Gastrocnemius medialis (tissue), 4 donors: ENCODE results near the gene PLA2G4F.

ENCODE experiments used
- POLR2A ChIP-seq, 2 donors: fragments of 450-650 bp; IDR thresholded peaks; one replicate each; pipeline ENCODE4 v1.6.1; 2017; ENCODE audit warnings: antibody characterized with exemption in 2 of 2, mild to moderate bottlenecking in 2 of 2, moderate library complexity in 2 of 2
- TF ChIP-seq, protein P1 (sequence below), 5 experiments: fragments of 450-650 bp in 3 of 5; fragments of 200-600 bp in 2 of 5; sonication (generic) in 2 of 5; IDR thresholded peaks in 4 of 5; conservative IDR thresholded peaks in 1 of 5; 1 replicate in 4 of 5; 2 replicates in 1 of 5; pipeline ENCODE4 v1.5.1; 2016 to 2019; ENCODE audit warnings: antibody characterized with exemption in 5 of 5, mild to moderate bottlenecking in 3 of 5, moderate library complexity in 3 of 5

DNA sequence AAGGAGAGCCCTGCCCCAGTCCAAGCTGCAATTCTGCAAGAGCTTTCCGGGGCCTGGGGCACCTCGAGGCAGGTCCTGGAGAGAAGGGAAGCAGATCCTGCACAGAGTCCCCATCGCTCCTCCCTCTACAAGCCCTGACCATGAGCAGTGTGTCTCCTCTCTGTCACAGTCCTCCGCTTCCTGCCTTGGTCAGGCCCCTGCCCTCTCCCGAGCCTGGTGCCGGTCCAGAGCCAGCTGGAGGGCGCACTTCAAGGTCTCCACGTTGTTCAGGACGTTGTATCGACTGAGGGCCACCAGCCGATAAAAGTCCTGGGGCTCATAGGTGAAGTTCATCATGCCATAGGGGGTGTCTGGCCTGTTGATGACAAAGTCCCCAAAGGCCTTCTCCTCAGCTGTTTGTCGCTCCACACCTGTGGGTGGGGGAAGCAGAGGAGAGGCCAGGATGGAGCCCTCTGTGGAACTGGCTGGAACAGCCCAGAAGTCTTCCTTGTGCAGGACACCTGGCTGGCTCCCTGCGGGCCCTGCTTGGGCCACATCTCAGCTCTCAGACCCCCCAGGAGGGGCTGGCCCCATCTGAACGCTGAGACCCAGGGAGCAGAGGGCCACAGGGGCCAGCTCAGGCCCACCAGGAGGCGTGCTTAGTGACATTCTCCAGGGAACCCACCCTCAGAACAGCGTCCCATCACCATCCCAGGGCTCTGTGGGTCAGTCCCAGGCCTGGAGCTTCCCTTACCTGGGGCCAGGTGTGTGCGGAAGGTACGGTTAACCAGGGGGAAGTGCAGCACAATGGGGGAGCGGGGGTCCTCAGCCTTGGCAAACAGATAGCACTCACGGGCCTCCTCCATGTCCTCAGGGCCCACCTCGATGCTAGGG, 14.4 kb downstream of the PLA2G4F start:
- TF ChIP-seq, protein P1, sequence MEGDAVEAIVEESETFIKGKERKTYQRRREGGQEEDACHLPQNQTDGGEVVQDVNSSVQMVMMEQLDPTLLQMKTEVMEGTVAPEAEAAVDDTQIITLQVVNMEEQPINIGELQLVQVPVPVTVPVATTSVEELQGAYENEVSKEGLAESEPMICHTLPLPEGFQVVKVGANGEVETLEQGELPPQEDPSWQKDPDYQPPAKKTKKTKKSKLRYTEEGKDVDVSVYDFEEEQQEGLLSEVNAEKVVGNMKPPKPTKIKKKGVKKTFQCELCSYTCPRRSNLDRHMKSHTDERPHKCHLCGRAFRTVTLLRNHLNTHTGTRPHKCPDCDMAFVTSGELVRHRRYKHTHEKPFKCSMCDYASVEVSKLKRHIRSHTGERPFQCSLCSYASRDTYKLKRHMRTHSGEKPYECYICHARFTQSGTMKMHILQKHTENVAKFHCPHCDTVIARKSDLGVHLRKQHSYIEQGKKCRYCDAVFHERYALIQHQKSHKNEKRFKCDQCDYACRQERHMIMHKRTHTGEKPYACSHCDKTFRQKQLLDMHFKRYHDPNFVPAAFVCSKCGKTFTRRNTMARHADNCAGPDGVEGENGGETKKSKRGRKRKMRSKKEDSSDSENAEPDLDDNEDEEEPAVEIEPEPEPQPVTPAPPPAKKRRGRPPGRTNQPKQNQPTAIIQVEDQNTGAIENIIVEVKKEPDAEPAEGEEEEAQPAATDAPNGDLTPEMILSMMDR (IDR thresholded peaks at IDR 0.05 in 4 of 5, conservative IDR thresholded peaks at IDR 0.05 in 1 of 5) = no peak
- no peak for TF ChIP-seq POLR2A (IDR thresholded peaks at IDR 0.05)
